GM21576 (cell line): ENCODE data around the gene SHC3.

ENCODE experiments used
- ATAC-seq: cut with Tn5 transposase; IDR thresholded peaks from one replicate; pipeline ENCODE4 v1.9.1; 2021; ENCODE audit warnings: mild to moderate bottlenecking, moderate library complexity; ENCODE audit not compliant: unreplicated experiment

SHC3 gene

GRCh38 chr9:89114741-89115140 is 63.9 kb downstream of the SHC3 start:
- no peak for ATAC-seq

- ATAC-seq, result no peak
Observed at GRCh38 chr9:89113851-89114250, 64.8 kb downstream of the SHC3 start.

- no peak for ATAC-seq
Observed at GRCh38 chr9:89112243-89112642, 66.4 kb downstream of the SHC3 start.

GRCh38 chr9:89109666-89110065 is 69.0 kb downstream of the SHC3 start:
- no peak for ATAC-seq

- ATAC-seq, result no peak
Observed at GRCh38 chr9:89107406-89107805, 71.2 kb downstream of the SHC3 start.

GRCh38 chr9:89106224-89106851 is 72.3 kb downstream of the SHC3 start:
- ATAC-seq, result no peak

- ATAC-seq, result no peak
Observed at GRCh38 chr9:89104821-89105220, 73.8 kb downstream of the SHC3 start.

GRCh38 chr9:89097219-89097618 is 81.4 kb downstream of the SHC3 start:
- ATAC-seq, result no peak

GRCh38 chr9:89096807-89097206 is 81.8 kb downstream of the SHC3 start:
- ATAC-seq, result no peak

GRCh38 chr9:89095761-89096528 is 82.7 kb downstream of the SHC3 start:
- ATAC-seq, result no peak

- no peak for ATAC-seq
Observed at GRCh38 chr9:89093201-89093975, 85.2 kb downstream of the SHC3 start.

GRCh38 chr9:89089176-89089575 is 89.4 kb downstream of the SHC3 start:
- ATAC-seq, result no peak

GRCh38 chr9:89083626-89084025 is 95.0 kb downstream of the SHC3 start:
- ATAC-seq, result no peak

- ATAC-seq, result no peak
Observed at GRCh38 chr9:89080193-89080592, 98.4 kb downstream of the SHC3 start.

- no peak for ATAC-seq
Observed at GRCh38 chr9:89079391-89079790, 99.2 kb downstream of the SHC3 start.

- ATAC-seq, result no peak
Observed at GRCh38 chr9:89078860-89079259, 99.8 kb downstream of the SHC3 start.

GRCh38 chr9:89078421-89078820 is 100.2 kb downstream of the SHC3 start:
- ATAC-seq, result no peak

GRCh38 chr9:89077519-89077918 is 101.1 kb downstream of the SHC3 start:
- ATAC-seq, result peak; percentile 55

GRCh38 chr9:89073397-89073796 is 105.2 kb downstream of the SHC3 start:
- ATAC-seq, result no peak

GRCh38 chr9:89071591-89071990 is 107.0 kb downstream of the SHC3 start:
- ATAC-seq, result no peak

GRCh38 chr9:89066835-89067234 is 111.8 kb downstream of the SHC3 start:
- ATAC-seq, result no peak

GRCh38 chr9:89065921-89066320 is 112.7 kb downstream of the SHC3 start:
- ATAC-seq, result no peak
